WTC11 (cell line): ENCODE measurements around the gene ORC3. TPM values are rescaled to one million over a fixed set of nuclear protein-coding genes. Genes with fewer than 3 reads are reported as not detected.

ENCODE experiments used
- ATAC-seq: fragments of 200-7000 bp; cut with Tn5 transposase; 2 replicates; pipeline ENCODE4 v1.10.0; 2021; ENCODE audit warnings: mild to moderate bottlenecking, moderate library complexity
- CTCF ChIA-PET: fragments of 300-600 bp; sonication (Branson Sonifier 250); formaldehyde crosslinking; loops from one replicate; lab custom pipeline; 2021; ENCODE audit warnings: antibody characterized with exemption; lab: Charles Lee
- POLR2A ChIA-PET: fragments of 350-600 bp; sonication (Branson Sonifier 250); formaldehyde crosslinking; loops from one replicate; lab custom pipeline; 2021; ENCODE audit warnings: antibody characterized with exemption; lab: Charles Lee
- DNase-seq: peaks from one replicate; pipeline ENCODE4 v3.0.0; 2021; ENCODE audit warnings: low spot score
- H3K27ac Mint-ChIP-seq: 2 replicates; pipeline ENCODE4 v1.8.0; 2021; ENCODE audit warnings: mixed read lengths
- H3K27me3 Mint-ChIP-seq: 2 replicates; pipeline ENCODE4 v1.8.0; 2021; ENCODE audit warnings: low read depth, mild to moderate bottlenecking, moderate library complexity, mixed read lengths
- H3K36me3 Mint-ChIP-seq: 2 replicates; pipeline ENCODE4 v1.8.0; 2021; ENCODE audit warnings: mixed read lengths
- H3K4me1 Mint-ChIP-seq: 2 replicates; pipeline ENCODE4 v1.8.0; 2022; ENCODE audit warnings: mixed read lengths
- H3K4me3 Mint-ChIP-seq: 2 replicates; pipeline ENCODE4 v1.8.0; 2021; ENCODE audit warnings: mild to moderate bottlenecking, moderate library complexity, mixed read lengths
- H3K9me3 Mint-ChIP-seq: 2 replicates; pipeline ENCODE4 v1.8.0; 2021; ENCODE audit warnings: mixed read lengths
- AR ChIP-seq: fragments of 250-450 bp; sonication (Bioruptor Pico); IDR thresholded peaks from 2 replicates; pipeline ENCODE4 v1.9.0; 2021; ENCODE audit warnings: mild to moderate bottlenecking
- ATF1 ChIP-seq: sonication (generic); formaldehyde crosslinking; IDR thresholded peaks from 2 replicates; pipeline ENCODE4 v1.8.1; 2023; ENCODE audit warnings: mild to moderate bottlenecking, moderate library complexity, missing genetic modification reagents
- CDX4 ChIP-seq: fragments of 250-450 bp; sonication (Bioruptor Pico); IDR thresholded peaks from 2 replicates; pipeline ENCODE4 v1.9.0; 2021; ENCODE audit warnings: moderate library complexity, mild to moderate bottlenecking, inconsistent platforms, borderline replicate concordance
- GABPB1 ChIP-seq: sonication (generic); formaldehyde crosslinking; IDR thresholded peaks from 2 replicates; pipeline ENCODE4 v1.8.1; 2023; ENCODE audit warnings: mild to moderate bottlenecking, missing genetic modification reagents
- IRF1 ChIP-seq: sonication (generic); formaldehyde crosslinking; IDR thresholded peaks from 2 replicates; pipeline ENCODE4 v1.8.0; 2023; ENCODE audit warnings: missing genetic modification reagents
- IRF2 ChIP-seq: sonication (generic); formaldehyde crosslinking; IDR thresholded peaks from 2 replicates; pipeline ENCODE4 v1.8.0; 2022; ENCODE audit warnings: low read depth, missing genetic modification reagents, borderline replicate concordance
- NR3C1 ChIP-seq: sonication (generic); formaldehyde crosslinking; conservative IDR thresholded peaks from 2 replicates; pipeline ENCODE4 v1.8.1; 2023; ENCODE audit warnings: low read depth, mild to moderate bottlenecking, missing genetic modification reagents
- SMAD3 ChIP-seq: sonication (generic); formaldehyde crosslinking; IDR thresholded peaks from 2 replicates; pipeline ENCODE4 v1.8.0; 2022; ENCODE audit warnings: missing genetic modification reagents, mild to moderate bottlenecking, borderline replicate concordance
- SOX15 ChIP-seq: fragments of 250-450 bp; sonication (Bioruptor Pico); IDR thresholded peaks from 2 replicates; pipeline ENCODE4 v1.9.0; 2021; ENCODE audit warnings: mild to moderate bottlenecking
- STAT6 ChIP-seq: sonication (generic); formaldehyde crosslinking; conservative IDR thresholded peaks from 2 replicates; pipeline ENCODE4 v1.8.1; 2023; ENCODE audit warnings: mild to moderate bottlenecking, low read depth, missing genetic modification reagents, moderate library complexity
- TCF7 ChIP-seq: sonication (generic); formaldehyde crosslinking; IDR thresholded peaks from 2 replicates; pipeline ENCODE4 v1.8.0; 2022; ENCODE audit warnings: mild to moderate bottlenecking, low read depth, missing genetic modification reagents, moderate library complexity
- TEAD4 ChIP-seq: sonication (generic); formaldehyde crosslinking; IDR thresholded peaks from 2 replicates; pipeline ENCODE4 v1.8.0; 2022; ENCODE audit warnings: mild to moderate bottlenecking, missing genetic modification reagents
- USF1 ChIP-seq: sonication (generic); formaldehyde crosslinking; IDR thresholded peaks from 2 replicates; pipeline ENCODE4 v1.8.0; 2022; ENCODE audit warnings: mild to moderate bottlenecking, missing genetic modification reagents
- ZNF219 ChIP-seq: sonication (generic); formaldehyde crosslinking; IDR thresholded peaks from 2 replicates; pipeline ENCODE4 v1.8.0; 2023; ENCODE audit warnings: missing genetic modification reagents, mild to moderate bottlenecking, borderline replicate concordance
- ZNF263 ChIP-seq: sonication (generic); formaldehyde crosslinking; IDR thresholded peaks from 2 replicates; pipeline ENCODE4 v1.8.1; 2022; ENCODE audit warnings: low read depth, mild to moderate bottlenecking, moderate library complexity, missing genetic modification reagents
- total RNA-seq: library from RNA; stranded (reverse); gene quantifications from 3 replicates; pipeline ENCODE4 v1.2.3, GENCODE V29; 2021
- TF ChIP-seq, protein P1 (sequence below): sonication (generic); formaldehyde crosslinking; IDR thresholded peaks from 2 replicates; pipeline ENCODE4 v1.8.0; 2022; ENCODE audit warnings: mild to moderate bottlenecking, missing genetic modification reagents
- TF ChIP-seq, protein P2 (sequence below): fragments of 250-450 bp; sonication (Bioruptor Pico); IDR thresholded peaks from 2 replicates; pipeline ENCODE4 v1.9.0; 2021; ENCODE audit warnings: mild to moderate bottlenecking
- TF ChIP-seq, protein P3 (sequence below): sonication (generic); formaldehyde crosslinking; IDR thresholded peaks from 2 replicates; pipeline ENCODE4 v1.8.0; 2022; ENCODE audit warnings: mild to moderate bottlenecking, missing genetic modification reagents

Gene ORC3
- total RNA-seq, 1 experiment from 2014 or later = 50.7 TPM

GRCh38 chr6:87575423-87575822 lies 14.5 kb upstream of the ORC3 start (continued):
- TF ChIP-seq, protein P1, sequence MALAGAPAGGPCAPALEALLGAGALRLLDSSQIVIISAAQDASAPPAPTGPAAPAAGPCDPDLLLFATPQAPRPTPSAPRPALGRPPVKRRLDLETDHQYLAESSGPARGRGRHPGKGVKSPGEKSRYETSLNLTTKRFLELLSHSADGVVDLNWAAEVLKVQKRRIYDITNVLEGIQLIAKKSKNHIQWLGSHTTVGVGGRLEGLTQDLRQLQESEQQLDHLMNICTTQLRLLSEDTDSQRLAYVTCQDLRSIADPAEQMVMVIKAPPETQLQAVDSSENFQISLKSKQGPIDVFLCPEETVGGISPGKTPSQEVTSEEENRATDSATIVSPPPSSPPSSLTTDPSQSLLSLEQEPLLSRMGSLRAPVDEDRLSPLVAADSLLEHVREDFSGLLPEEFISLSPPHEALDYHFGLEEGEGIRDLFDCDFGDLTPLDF (CRISPR knock-in tag) = no peak
- TF ChIP-seq NR3C1 (CRISPR knock-in tag) (no peak), ATF1 (no peak)

DNA sequence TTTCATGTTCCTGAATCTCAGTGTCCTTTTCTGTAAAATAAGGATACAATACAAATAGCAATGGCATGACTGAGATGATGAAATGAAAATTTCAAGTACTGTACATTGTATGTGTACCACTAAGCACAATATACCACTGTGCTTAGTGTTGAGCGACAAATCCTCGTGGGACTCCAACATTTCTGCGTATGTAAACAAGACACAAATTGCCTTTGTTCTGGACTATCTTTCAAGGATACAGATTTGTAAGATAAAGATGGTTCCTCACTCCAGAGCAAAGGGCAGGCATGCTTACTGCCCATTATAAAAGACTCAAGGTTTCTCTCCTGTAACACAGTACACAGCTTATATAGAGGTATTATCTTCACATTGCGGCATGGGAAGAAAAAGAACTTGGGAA lies 6.1 kb upstream of the ORC3 start:
- Mint-ChIP-seq H3K27ac (peak overlapping the region; percentile 9; the same call in 1 of the 2 replicates), H3K4me1 (peaks cover 23% of the 10 kb centered on the region)
- TF ChIP-seq, protein P2, sequence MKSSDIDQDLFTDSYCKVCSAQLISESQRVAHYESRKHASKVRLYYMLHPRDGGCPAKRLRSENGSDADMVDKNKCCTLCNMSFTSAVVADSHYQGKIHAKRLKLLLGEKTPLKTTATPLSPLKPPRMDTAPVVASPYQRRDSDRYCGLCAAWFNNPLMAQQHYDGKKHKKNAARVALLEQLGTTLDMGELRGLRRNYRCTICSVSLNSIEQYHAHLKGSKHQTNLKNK (CRISPR knock-in tag) = no peak
- TF ChIP-seq ZNF219 (no peak), STAT6 (no peak), GABPB1 (peak; percentile 62; the same call in 1 of the 2 replicates), SMAD3 (CRISPR knock-in tag) (no peak), USF1 (CRISPR knock-in tag) (no peak), TEAD4 (CRISPR knock-in tag) (no peak), ZNF263 (CRISPR knock-in tag) (no peak)
- TF ChIP-seq, all 79 proteins: peak for 1
- CTCF ChIA-PET = no interaction called here
- ATAC-seq (no peak), DNase-seq (no peak)
- Mint-ChIP-seq H3K4me3 (no peak overlapping the region), H3K27me3 (no peaks in the 10 kb centered on the region), H3K9me3 (peaks cover 3% of the 10 kb centered on the region; the same call in 1 of the 2 replicates), H3K36me3 (peaks cover 44% of the 10 kb centered on the region)
- POLR2A ChIA-PET = no interaction called here

DNA sequence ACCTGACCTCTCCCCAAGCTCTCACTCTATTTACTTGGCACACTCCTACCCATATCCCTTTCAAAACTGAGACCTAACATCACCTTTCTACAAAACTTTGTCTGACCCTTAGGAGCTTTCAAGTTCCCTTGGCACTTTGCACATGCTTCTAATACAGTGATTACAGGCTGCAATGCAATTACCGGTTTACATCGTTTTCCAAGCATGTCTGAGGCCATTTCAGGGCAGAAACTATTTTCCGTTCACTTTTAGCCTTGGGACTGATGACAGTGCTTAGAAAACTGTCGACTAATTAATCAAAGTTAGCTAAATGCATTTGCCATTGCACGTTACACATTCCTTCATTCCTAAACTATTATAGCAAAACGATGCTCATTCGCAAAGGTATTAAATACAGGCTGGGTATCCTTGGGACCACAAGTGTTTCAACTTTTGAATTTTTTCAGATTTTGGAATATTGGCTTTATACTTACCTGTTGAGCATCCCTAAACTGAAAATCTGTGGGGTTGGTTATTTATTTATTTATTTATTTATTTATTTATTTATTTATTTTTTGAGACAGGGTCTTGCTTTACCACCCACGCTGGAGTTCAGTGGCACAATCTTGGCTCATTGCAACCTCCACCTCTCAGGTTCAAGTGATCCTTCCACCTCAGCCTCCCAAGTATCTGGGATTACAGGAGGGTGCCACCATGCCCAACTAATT lies 3.4 kb upstream of the ORC3 start:
- Mint-ChIP-seq H3K27ac (no peak overlapping the region), H3K4me3 (no peak overlapping the region), H3K9me3 (peaks cover 3% of the 10 kb centered on the region; the same call in 1 of the 2 replicates), H3K36me3 (peaks cover 38% of the 10 kb centered on the region), H3K27me3 (no peaks in the 10 kb centered on the region), H3K4me1 (peaks cover 25% of the 10 kb centered on the region)
- no peak for DNase-seq
- ChIA-PET CTCF (no interaction called here), POLR2A (no interaction called here)
- ATAC-seq = no peak
- TF ChIP-seq CDX4 (CRISPR knock-in tag) (no peak), IRF1 (no peak), SOX15 (CRISPR knock-in tag) (no peak), TCF7 (CRISPR knock-in tag) (no peak), AR (CRISPR knock-in tag) (no peak), IRF2 (no peak), GABPB1 (no peak)
- TF ChIP-seq, protein P3, sequence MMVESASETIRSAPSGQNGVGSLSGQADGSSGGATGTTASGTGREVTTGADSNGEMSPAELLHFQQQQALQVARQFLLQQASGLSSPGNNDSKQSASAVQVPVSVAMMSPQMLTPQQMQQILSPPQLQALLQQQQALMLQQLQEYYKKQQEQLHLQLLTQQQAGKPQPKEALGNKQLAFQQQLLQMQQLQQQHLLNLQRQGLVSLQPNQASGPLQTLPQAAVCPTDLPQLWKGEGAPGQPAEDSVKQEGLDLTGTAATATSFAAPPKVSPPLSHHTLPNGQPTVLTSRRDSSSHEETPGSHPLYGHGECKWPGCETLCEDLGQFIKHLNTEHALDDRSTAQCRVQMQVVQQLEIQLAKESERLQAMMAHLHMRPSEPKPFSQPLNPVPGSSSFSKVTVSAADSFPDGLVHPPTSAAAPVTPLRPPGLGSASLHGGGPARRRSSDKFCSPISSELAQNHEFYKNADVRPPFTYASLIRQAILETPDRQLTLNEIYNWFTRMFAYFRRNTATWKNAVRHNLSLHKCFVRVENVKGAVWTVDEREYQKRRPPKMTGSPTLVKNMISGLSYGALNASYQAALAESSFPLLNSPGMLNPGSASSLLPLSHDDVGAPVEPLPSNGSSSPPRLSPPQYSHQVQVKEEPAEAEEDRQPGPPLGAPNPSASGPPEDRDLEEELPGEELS (CRISPR knock-in tag) = no peak
